Right lobe of liver (tissue), 4 donors: ENCODE results near the gene GPC6.

ENCODE experiments used
- CTCF ChIP-seq, 4 donors: fragments of 200-600 bp in 3 of 4; fragments of 450-650 bp in 1 of 4; IDR thresholded peaks; one replicate each; pipeline versions ENCODE4 v1.5.1 to v1.8.0; 2016 to 2022; ENCODE audit warnings: antibody characterized with exemption in 4 of 4, mild to moderate bottlenecking in 2 of 4
- POLR2A ChIP-seq: fragments of 450-650 bp; IDR thresholded peaks from one replicate; pipeline ENCODE4 v1.6.1; 2017; ENCODE audit warnings: antibody characterized with exemption, mild to moderate bottlenecking
- donor health status: DM: no; HTN: no; CAD: no.
- donor health status: DM: no; HTN: no; CAD: no.
- donor health status: DM: no; HTN: yes; CAD: no.

- TF ChIP-seq CTCF (IDR thresholded peaks at IDR 0.05) (no peak), POLR2A (no peak)
Measured at GRCh38 chr13:94063096-94063495, 836.5 kb downstream of the GPC6 start.
